ENCODE measurements around the gene DYNLT3. TPM values are rescaled to one million over a fixed set of nuclear protein-coding genes. Genes with fewer than 3 reads are reported as not detected.

The DYNLT3 gene
- total RNA-seq, 1 experiment from 2014 or later: 5.7 TPM

GRCh38 chrX:37896511-37896890 is 49.1 kb upstream of the DYNLT3 start:
- Histone ChIP-seq H3K27ac (ENCODE audit: insufficient read length, low read depth, low read length) (no peak overlapping the region), H3K14ac (ENCODE audit: insufficient read depth, low read length) (no peak overlapping the region), H3K79me1 (ENCODE audit: insufficient read depth, low read depth, low read length, poor library complexity, severe bottlenecking) (no peaks in the 10 kb centered on the region), H3K4me2 (ENCODE audit: insufficient read depth, insufficient read length, low read length) (no peak overlapping the region), H3K56ac (ENCODE audit: insufficient read length, low read depth, low read length) (no peak overlapping the region), H3K9ac (ENCODE audit: extremely low read depth, insufficient read length, low read length) (no peak overlapping the region), H3T11ph (ENCODE audit: low read length) (no peak overlapping the region), H3K4me1 (ENCODE audit: insufficient read depth, low read length) (no peaks in the 10 kb centered on the region), H4K20me1 (ENCODE audit: control insufficient read depth, insufficient read depth, insufficient read length) (no peaks in the 10 kb centered on the region), H2BK20ac (ENCODE audit: low read depth, low read length, poor library complexity, severe bottlenecking) (no peak overlapping the region), H2AFZ (ENCODE audit: low read length) (no peak overlapping the region), H4K5ac (ENCODE audit: insufficient read length, low read depth, low read length) (no peak overlapping the region), H4K91ac (ENCODE audit: insufficient read length, low read depth, low read length) (no peak overlapping the region), H3K79me2 (ENCODE audit: insufficient read depth, low read length) (no peaks in the 10 kb centered on the region), H2BK5ac (ENCODE audit: insufficient read length, low read length) (no peak overlapping the region), H3K4ac (ENCODE audit: low read depth, low read length) (no peak overlapping the region), H3K18ac (ENCODE audit: insufficient read length, low read depth, low read length) (no peak overlapping the region), H2BK12ac (ENCODE audit: insufficient read length, low read depth, low read length) (no peak overlapping the region), H2BK15ac (ENCODE audit: low read depth, low read length) (no peak overlapping the region), H3K27me3 (ENCODE audit: insufficient read depth, low read length) (no peaks in the 10 kb centered on the region), H2BK120ac (ENCODE audit: low read depth, low read length, poor library complexity, severe bottlenecking) (no peak overlapping the region), H4K8ac (replicated peaks; ENCODE audit: insufficient read length, low read depth, low read length) (no peak overlapping the region), H3K9me3 (ENCODE audit: control insufficient read depth, low read depth, low read length) (no peaks in the 10 kb centered on the region), H2AK5ac (ENCODE audit: insufficient read length, low read length) (no peak overlapping the region), H3K23me2 (ENCODE audit: insufficient read length, low read depth, low read length, poor library complexity, severe bottlenecking) (no peaks in the 10 kb centered on the region), H3K23ac (ENCODE audit: insufficient read length, low read depth, low read length) (no peak overlapping the region)
- no peak for DNase-seq
- H3K27me3 Mint-ChIP-seq (ENCODE audit: low read depth): no peaks in the 10 kb centered on the region
- H3K27ac Mint-ChIP-seq: no peak overlapping the region
- H3K9me3 Mint-ChIP-seq: peaks cover 47 to 63% of the 10 kb centered on the region in 2 experiments
- H3K4me3 Mint-ChIP-seq: no peak overlapping the region
- no CpG with 5 or more reads among the region's 1 CpG for WGBS (ENCODE audit: extremely low coverage, insufficient read length, low lambda C conversion rate)
- no peaks in the 10 kb centered on the region for H3K36me3 Mint-ChIP-seq (ENCODE audit: insufficient read depth in 1 of 3, low read depth in 3 of 3)
- no peak for TF ChIP-seq CTCF (conservative IDR thresholded peaks at IDR 0.05)
- H3K4me1 Mint-ChIP-seq: peaks cover 7 to 13% of the 10 kb centered on the region in 2 experiments; a peak in 3 of 4 replicates
